Activated naive CD4-positive, alpha-beta T cell treated with anti-CD3 and anti-CD28 coated beads, Interleukin-2, amount 10 ng/mL, durations not matched to agents 7 days and 5 days (primary cell): ENCODE data around the gene CXCL11.

ENCODE experiments used
- CTCF ChIA-PET: fragments of 350-600 bp; sonication (Branson Sonifier 250); formaldehyde crosslinking; loops from one replicate; lab custom pipeline; 2021; ENCODE audit warnings: antibody characterized with exemption; lab: Charles Lee
- DNase-seq: peaks from one replicate; pipeline ENCODE4 v3.0.0-alpha.2; 2020
- H3K27ac Mint-ChIP-seq: one replicate; pipeline ENCODE4 v1.8.0; 2021; ENCODE audit warnings: mild to moderate bottlenecking, moderate library complexity, mixed read lengths
- H3K27me3 Mint-ChIP-seq: one replicate; pipeline ENCODE4 v1.8.0; 2021; ENCODE audit warnings: mild to moderate bottlenecking, mixed read lengths
- H3K36me3 Mint-ChIP-seq: one replicate; pipeline ENCODE4 v1.8.0; 2021; ENCODE audit warnings: mixed read lengths
- H3K4me1 Mint-ChIP-seq: one replicate; pipeline ENCODE4 v1.8.0; 2021; ENCODE audit warnings: mixed read lengths
- H3K4me3 Mint-ChIP-seq: one replicate; pipeline ENCODE4 v1.8.0; 2021; ENCODE audit warnings: mild to moderate bottlenecking, moderate library complexity, mixed read lengths
- H3K9me3 Mint-ChIP-seq: one replicate; pipeline ENCODE4 v1.8.0; 2021; ENCODE audit warnings: mixed read lengths

CXCL11 gene

GRCh38 chr4:76035799-76036380 lies at the start of gene CXCL11:
Gene CXCL11, minus strand, starts transcription at chr4:76036070. Its CDS starts 83 bp downstream, at chr4:76035987.
- Mint-ChIP-seq H3K27ac (no peak within 1 kb of the TSS), H3K36me3 (no peaks in the 10 kb centered on the region), H3K4me1 (no peaks in the 10 kb centered on the region), H3K4me3 (no peak within 1 kb of the TSS), H3K27me3 (no peaks in the 10 kb centered on the region), H3K9me3 (no peaks in the 10 kb centered on the region)
- CTCF ChIA-PET = no interaction called here
- no peak for DNase-seq

GRCh38 chr4:76084542-76084941 lies 48.7 kb upstream of the CXCL11 start:
- no peak overlapping the region for H3K27ac Mint-ChIP-seq
- H3K36me3 Mint-ChIP-seq = no peaks in the 10 kb centered on the region
- H3K4me1 Mint-ChIP-seq = no peaks in the 10 kb centered on the region
- no peak for DNase-seq
- peaks cover 4% of the 10 kb centered on the region for H3K27me3 Mint-ChIP-seq
- CTCF ChIA-PET = interaction anchor here (1.0 to 2.1 kb wide), 3 partner anchors 88 to 187 kb away, joined by 3 to 11 read pairs (median 3); no protein-coding TSS in a partner anchor
- no peaks in the 10 kb centered on the region for H3K9me3 Mint-ChIP-seq
- no peak overlapping the region for H3K4me3 Mint-ChIP-seq

GRCh38 chr4:76083386-76083988 lies 47.6 kb upstream of the CXCL11 start:
- Mint-ChIP-seq H3K9me3 (no peaks in the 10 kb centered on the region), H3K27me3 (peaks cover 7% of the 10 kb centered on the region), H3K36me3 (no peaks in the 10 kb centered on the region), H3K4me1 (no peaks in the 10 kb centered on the region), H3K4me3 (no peak overlapping the region), H3K27ac (no peak overlapping the region)
- no peak for DNase-seq
- CTCF ChIA-PET = interaction anchor here (0.6 to 2.1 kb wide), 2 partner anchors 17 to 87 kb away, joined by 3 to 11 read pairs; no protein-coding TSS in a partner anchor

- CTCF ChIA-PET = interaction anchor here (1.1 to 1.8 kb wide), 2 partner anchors 9 to 11 kb away, joined by 4 to 6 read pairs; no protein-coding TSS in a partner anchor
- Mint-ChIP-seq H3K27ac (no peak overlapping the region), H3K27me3 (peaks cover 5% of the 10 kb centered on the region), H3K9me3 (no peaks in the 10 kb centered on the region), H3K36me3 (no peaks in the 10 kb centered on the region), H3K4me1 (no peaks in the 10 kb centered on the region), H3K4me3 (no peak overlapping the region)
- DNase-seq = no peak
These were observed 42.3 kb upstream of the CXCL11 start for GRCh38 chr4:76078033-76078613.

- peaks cover 5% of the 10 kb centered on the region for H3K27me3 Mint-ChIP-seq
- DNase-seq = no peak
- H3K27ac Mint-ChIP-seq = no peak overlapping the region
- CTCF ChIA-PET = interaction anchor here (1.4 to 2.4 kb wide), 2 partner anchors 12 to 79 kb away, joined by 5 to 7 read pairs; no protein-coding TSS in a partner anchor
- H3K4me3 Mint-ChIP-seq = no peak overlapping the region
- no peaks in the 10 kb centered on the region for H3K4me1 Mint-ChIP-seq
- no peaks in the 10 kb centered on the region for H3K36me3 Mint-ChIP-seq
- no peaks in the 10 kb centered on the region for H3K9me3 Mint-ChIP-seq
These were observed 39.2 kb upstream of the CXCL11 start for GRCh38 chr4:76074993-76075600.

- no peak for DNase-seq
- Mint-ChIP-seq H3K4me1 (no peaks in the 10 kb centered on the region), H3K9me3 (no peaks in the 10 kb centered on the region), H3K27me3 (peaks cover 5% of the 10 kb centered on the region), H3K4me3 (no peak within 1 kb of the TSS), H3K27ac (no peak within 1 kb of the TSS), H3K36me3 (no peaks in the 10 kb centered on the region)
- CTCF ChIA-PET = interaction anchor here (1.4 to 2.4 kb wide), 2 partner anchors 12 to 78 kb away, joined by 5 to 7 read pairs; no protein-coding TSS in a partner anchor
These were observed 38.6 kb upstream of the CXCL11 start, which contains the start of gene ART3 for GRCh38 chr4:76074468-76074867. Gene ART3, plus strand, starts transcription at chr4:76074709. Its CDS starts 1,181 bp downstream, at chr4:76075890.

- DNase-seq = no peak
- CTCF ChIA-PET = no interaction called here
- Mint-ChIP-seq H3K4me3 (no peak overlapping the region), H3K9me3 (no peaks in the 10 kb centered on the region), H3K4me1 (no peaks in the 10 kb centered on the region), H3K27me3 (no peaks in the 10 kb centered on the region), H3K36me3 (no peaks in the 10 kb centered on the region), H3K27ac (no peak overlapping the region)
These were observed 36.9 kb upstream of the CXCL11 start for GRCh38 chr4:76072760-76073159.

- no peaks in the 10 kb centered on the region for H3K9me3 Mint-ChIP-seq
- no peaks in the 10 kb centered on the region for H3K36me3 Mint-ChIP-seq
These were observed 31.9 kb upstream of the CXCL11 start for GRCh38 chr4:76067652-76068286.

GRCh38 chr4:76066546-76066945 lies 30.7 kb upstream of the CXCL11 start:
- Mint-ChIP-seq H3K27me3 (no peaks in the 10 kb centered on the region), H3K4me3 (no peak overlapping the region), H3K36me3 (no peaks in the 10 kb centered on the region), H3K27ac (no peak overlapping the region), H3K9me3 (no peaks in the 10 kb centered on the region), H3K4me1 (no peaks in the 10 kb centered on the region)
- no peak for DNase-seq
- CTCF ChIA-PET = interaction anchor here (0.5 to 4.0 kb wide), 8 partner anchors 9 to 341 kb away, joined by 3 to 50 read pairs (median 4); no protein-coding TSS in a partner anchor

More at GRCh38 chr4:76067652-76068286, 31.9 kb upstream of the CXCL11 start:
- H3K4me3 Mint-ChIP-seq = no peak overlapping the region
- H3K27ac Mint-ChIP-seq = no peak overlapping the region
- no peaks in the 10 kb centered on the region for H3K4me1 Mint-ChIP-seq
- DNase-seq = peak; percentile 81
- CTCF ChIA-PET = interaction anchor here (1.0 to 4.0 kb wide), 6 partner anchors 10 to 76 kb away, joined by 3 to 50 read pairs (median 4); no protein-coding TSS in a partner anchor
- no peaks in the 10 kb centered on the region for H3K27me3 Mint-ChIP-seq

GRCh38 chr4:76061982-76062381 lies 26.1 kb upstream of the CXCL11 start:
- Mint-ChIP-seq H3K9me3 (no peaks in the 10 kb centered on the region), H3K4me3 (no peak overlapping the region), H3K4me1 (peaks cover 16% of the 10 kb centered on the region), H3K27ac (no peak overlapping the region), H3K27me3 (no peaks in the 10 kb centered on the region), H3K36me3 (no peaks in the 10 kb centered on the region)
- CTCF ChIA-PET = interaction anchor here (5.1 kb wide), 1 partner anchor 66 kb away, joined by 45 read pairs; no protein-coding TSS in a partner anchor
- DNase-seq = no peak

GRCh38 chr4:76061421-76061820 lies 25.6 kb upstream of the CXCL11 start:
- H3K27ac Mint-ChIP-seq = no peak overlapping the region
- H3K36me3 Mint-ChIP-seq = no peaks in the 10 kb centered on the region

GRCh38 chr4:76060506-76060905 lies 24.6 kb upstream of the CXCL11 start:
- Mint-ChIP-seq H3K9me3 (no peaks in the 10 kb centered on the region), H3K27me3 (no peaks in the 10 kb centered on the region), H3K27ac (no peak overlapping the region), H3K36me3 (no peaks in the 10 kb centered on the region), H3K4me1 (peaks cover 22% of the 10 kb centered on the region), H3K4me3 (no peak overlapping the region)
- no peak for DNase-seq
- CTCF ChIA-PET = interaction anchor here (1.3 to 5.1 kb wide), 2 partner anchors 61 to 64 kb away, joined by 3 to 45 read pairs; no protein-coding TSS in a partner anchor

More at GRCh38 chr4:76061421-76061820, 25.6 kb upstream of the CXCL11 start:
- DNase-seq = no peak
- Mint-ChIP-seq H3K4me1 (peaks cover 16% of the 10 kb centered on the region), H3K4me3 (no peak overlapping the region), H3K9me3 (no peaks in the 10 kb centered on the region), H3K27me3 (no peaks in the 10 kb centered on the region)
- CTCF ChIA-PET = interaction anchor here (1.3 to 5.1 kb wide), 2 partner anchors 61 to 65 kb away, joined by 3 to 45 read pairs; no protein-coding TSS in a partner anchor

GRCh38 chr4:76059750-76060149 lies 23.9 kb upstream of the CXCL11 start:
- CTCF ChIA-PET = interaction anchor here (2.9 kb wide), 1 partner anchor 64 kb away, joined by 24 read pairs; no protein-coding TSS in a partner anchor
- DNase-seq = no peak
- Mint-ChIP-seq H3K9me3 (no peaks in the 10 kb centered on the region), H3K4me1 (peaks cover 29% of the 10 kb centered on the region), H3K36me3 (no peaks in the 10 kb centered on the region), H3K27me3 (no peaks in the 10 kb centered on the region), H3K4me3 (no peak overlapping the region), H3K27ac (no peak overlapping the region)
